ENCODE results near the gene SHC3.

Gene SHC3

DNA sequence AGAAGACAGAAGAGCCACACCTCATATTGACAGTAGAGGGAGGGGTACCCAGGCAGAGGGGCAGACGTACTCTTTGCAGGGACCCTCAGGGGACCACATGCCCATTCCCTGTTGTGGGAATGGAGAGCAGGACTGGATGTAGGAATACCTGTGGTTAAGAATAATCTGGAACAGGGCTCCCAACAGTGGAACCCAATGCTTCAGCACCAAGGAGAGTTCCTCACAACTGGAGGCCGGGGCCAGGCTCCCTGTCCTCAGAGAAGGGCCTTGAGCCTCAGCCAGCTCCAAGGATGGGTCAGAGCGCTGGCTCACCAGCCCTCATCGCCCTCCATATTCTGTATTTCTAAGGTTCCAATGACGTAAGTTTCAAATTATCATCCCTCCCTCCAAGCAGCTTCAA is 7.4 kb upstream of the SHC3 start:
- DNase-seq (ENCODE audit: low read depth) = peak; percentile 11

DNA sequence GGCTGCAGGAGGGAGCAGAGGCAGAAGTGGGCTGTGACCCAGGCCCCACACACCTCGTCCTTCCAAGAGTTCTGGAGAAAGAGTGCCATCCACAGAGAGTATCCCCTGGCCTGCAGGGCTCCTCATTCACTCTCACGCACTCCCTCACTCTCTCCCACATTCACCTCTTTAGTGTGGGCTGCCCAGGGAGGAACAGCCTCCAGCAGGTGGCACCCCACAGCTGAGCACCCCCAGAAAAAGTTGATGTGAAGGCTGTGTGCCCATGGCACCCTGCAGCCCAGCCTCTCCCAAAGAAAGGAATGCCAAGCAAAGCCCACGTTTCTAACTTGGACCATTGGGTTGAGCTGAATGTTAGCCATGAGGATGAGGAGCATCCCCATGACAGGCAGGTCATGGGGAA is 4.5 kb upstream of the SHC3 start:
- no peak for DNase-seq (ENCODE audit: low read depth)

DNA sequence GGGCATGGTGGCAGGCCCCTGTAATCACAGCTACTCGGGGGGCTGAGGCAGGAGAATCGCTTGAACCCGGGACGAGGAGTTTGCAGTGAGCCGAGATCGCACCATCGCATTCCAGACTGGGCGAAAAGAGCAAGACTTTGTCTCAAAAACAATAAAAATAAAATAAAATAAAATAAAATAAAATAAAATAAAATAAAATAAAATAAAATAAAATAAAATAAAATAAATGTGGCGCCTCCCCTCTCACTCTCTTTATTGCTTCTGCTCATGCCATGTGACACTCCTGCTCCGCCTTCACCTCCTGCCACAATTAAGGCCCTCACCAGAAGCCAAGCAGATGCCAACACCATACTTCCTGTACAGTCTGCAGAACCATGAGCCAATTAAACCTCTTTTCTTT is 3.8 kb upstream of the SHC3 start:
- DNase-seq (ENCODE audit: low read depth) = no peak

GRCh38 chr9:89179895-89180734 is 1.5 kb upstream of the SHC3 start:
- peak; percentile 98 for DNase-seq (ENCODE audit: low read depth)

DNA sequence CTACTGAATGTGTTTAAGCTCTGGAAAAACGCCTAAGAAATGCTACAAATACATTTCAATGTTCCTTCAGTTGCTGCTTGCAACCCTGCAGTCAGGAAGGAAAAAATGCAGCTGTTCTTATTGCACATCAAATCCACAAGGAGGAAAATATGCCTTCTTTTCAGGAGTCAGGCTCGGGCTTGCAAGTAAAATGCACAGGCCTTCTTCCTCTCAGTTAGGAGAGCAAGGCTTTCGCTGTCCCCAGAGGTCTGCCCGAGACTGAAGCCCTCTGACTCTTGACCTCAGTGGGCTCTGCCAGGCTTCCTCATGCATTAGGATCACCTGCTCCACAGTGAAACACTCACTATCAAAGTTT is 899 bp upstream of the SHC3 start:
- DNase-seq (ENCODE audit: low read depth) = peak; percentile 62

DNA sequence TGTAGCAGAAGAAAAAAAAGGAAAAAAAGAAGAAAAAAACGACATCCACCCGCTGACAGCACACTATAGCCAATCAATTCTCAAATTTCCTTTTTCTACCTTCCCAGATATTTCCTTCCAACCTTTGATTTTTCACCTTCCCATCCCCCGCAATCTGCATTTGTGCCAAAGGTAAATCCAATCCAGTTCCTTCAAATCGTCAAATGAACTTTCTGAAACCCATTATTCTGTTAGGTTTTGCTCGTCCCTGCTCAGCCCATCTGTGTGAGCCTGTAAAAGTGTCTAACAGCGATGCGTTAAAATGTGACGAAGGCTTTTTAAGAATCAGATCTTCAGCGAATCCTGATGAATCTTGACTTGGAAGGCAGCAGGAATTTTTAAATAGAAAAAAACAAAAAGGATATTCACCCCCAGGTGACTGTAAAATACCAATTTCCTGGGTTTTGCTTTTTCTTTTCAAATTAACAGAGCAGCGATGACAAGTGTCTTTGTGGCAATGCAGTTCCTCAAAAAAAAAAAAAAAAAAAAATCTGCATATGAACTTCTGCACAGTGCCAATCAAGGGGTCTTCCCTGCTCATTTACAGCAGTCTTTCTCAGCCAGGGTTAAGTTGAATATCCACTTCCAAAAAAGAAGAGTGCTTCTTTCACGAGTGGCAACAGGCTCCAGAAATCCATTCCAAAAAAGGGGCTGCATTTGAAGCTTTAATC is 367 bp upstream of the SHC3 start:
- no peak for DNase-seq (ENCODE audit: low read depth)

- DNase-seq (ENCODE audit: low read depth) = peak; percentile 65
Observed at GRCh38 chr9:89177012-89177943, 1.3 kb downstream of the SHC3 start.

DNA sequence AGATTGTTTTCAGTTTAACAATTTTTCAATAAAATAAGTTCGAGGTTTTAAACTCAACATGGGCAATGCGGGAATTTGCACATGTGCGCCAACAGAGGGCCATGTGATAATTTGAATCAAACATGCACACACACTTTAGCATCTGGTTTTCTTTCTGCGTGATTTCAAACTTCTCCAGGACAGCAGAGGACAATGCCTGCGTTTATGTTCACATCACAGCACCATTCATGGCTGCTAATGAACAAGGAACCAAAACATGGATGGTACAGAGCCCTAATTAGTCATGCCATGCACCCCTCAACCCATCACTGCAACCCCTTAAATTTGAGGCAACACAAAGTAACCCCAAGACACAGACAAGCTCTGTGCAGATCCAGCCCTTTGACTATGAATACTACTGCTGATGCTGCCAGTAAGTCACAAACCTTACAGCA is 2.8 kb downstream of the SHC3 start:
- DNase-seq (ENCODE audit: low read depth) = peak; percentile 48

GRCh38 chr9:89174291-89174690 is 4.3 kb downstream of the SHC3 start:
- DNase-seq (ENCODE audit: low read depth) = no peak

GRCh38 chr9:89173072-89173471 is 5.5 kb downstream of the SHC3 start:
- DNase-seq (ENCODE audit: low read depth) = no peak

- no peak for DNase-seq (ENCODE audit: low read depth)
Observed at GRCh38 chr9:89172398-89172797, 6.2 kb downstream of the SHC3 start.

GRCh38 chr9:89171693-89172092 is 6.9 kb downstream of the SHC3 start:
- DNase-seq (ENCODE audit: low read depth) = no peak

GRCh38 chr9:89171231-89171630 is 7.4 kb downstream of the SHC3 start:
- DNase-seq (ENCODE audit: low read depth) = no peak

DNA sequence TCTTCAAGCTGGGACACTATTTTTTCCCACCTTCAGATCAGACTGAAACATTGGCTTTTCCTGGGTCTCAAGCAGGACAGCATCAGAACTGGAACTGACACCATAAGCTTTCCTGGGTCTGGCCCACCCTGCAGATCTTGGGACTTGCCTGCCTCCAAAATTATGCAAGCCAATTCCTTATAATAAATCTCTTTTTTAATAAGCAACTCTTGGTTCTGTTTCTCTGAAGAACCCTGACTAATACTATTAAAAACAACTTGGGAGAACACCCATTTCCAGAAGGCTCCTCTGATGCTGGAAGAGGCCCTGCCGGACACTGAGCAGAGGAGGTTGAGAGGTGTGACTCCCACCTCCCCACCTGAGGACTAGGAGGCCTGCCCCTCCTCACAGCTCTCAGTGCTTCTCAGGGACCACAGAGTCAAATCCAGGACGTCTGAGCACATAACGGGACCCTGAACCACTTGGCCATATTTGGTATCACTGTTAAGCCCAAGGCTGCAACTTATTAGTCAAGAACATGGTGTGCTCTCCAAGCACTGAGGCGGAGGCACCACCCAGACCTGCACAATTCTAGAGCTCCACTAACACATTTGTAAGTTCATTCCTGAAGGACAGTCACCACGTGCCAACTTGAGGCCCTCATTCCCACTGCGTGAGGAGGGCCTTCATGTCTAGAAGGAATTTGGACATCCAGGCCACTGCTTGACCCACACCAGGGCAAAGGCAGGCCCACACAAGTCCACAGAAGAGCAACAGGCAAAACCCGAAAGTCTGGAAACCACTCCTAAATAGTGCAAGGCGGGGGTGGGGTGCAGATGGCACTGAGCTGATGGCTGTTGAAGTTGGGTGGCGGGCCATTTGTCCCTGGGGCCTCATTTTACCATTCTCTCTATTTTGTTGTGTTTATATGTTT is 9.5 kb downstream of the SHC3 start:
- DNase-seq (ENCODE audit: low read depth) = no peak

GRCh38 chr9:89167788-89168187 is 10.8 kb downstream of the SHC3 start:
- DNase-seq (ENCODE audit: low read depth) = no peak

- no peak for DNase-seq (ENCODE audit: low read depth)
Observed at GRCh38 chr9:89166852-89167251, 11.8 kb downstream of the SHC3 start.

- DNase-seq (ENCODE audit: low read depth) = no peak
Observed at GRCh38 chr9:89165880-89166279, 12.7 kb downstream of the SHC3 start.

GRCh38 chr9:89165341-89165740 is 13.3 kb downstream of the SHC3 start:
- no peak for DNase-seq (ENCODE audit: low read depth)

DNA sequence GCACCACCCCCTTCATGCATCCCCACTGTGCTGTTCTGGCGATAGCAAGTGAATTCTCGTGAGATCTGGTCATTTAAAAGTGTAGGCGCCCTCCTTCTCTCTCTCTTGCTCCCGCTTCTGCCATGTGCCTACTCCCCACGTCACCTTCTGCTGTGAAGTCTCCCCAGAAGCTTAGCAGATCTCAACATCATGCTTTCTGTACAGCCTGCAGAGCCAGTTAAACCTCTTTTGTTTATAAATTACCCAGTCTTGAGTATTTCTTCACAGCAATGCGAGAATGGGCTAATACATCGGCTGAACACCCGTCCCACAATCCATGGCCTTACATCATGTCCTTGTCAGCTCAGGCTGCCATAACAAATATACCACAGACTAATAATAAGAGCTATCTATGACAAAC is 17.4 kb downstream of the SHC3 start:
- no peak for DNase-seq (ENCODE audit: low read depth)

GRCh38 chr9:89160806-89161205 is 17.8 kb downstream of the SHC3 start:
- no peak for DNase-seq (ENCODE audit: low read depth)

GRCh38 chr9:89154651-89155336 is 23.8 kb downstream of the SHC3 start:
- peak; percentile 92 for DNase-seq (ENCODE audit: low read depth)

Measured in iris pigment epithelial cell (primary cell).